ENCODE results near the gene TP53I3. TPM values are rescaled to one million over a fixed set of nuclear protein-coding genes. Genes with fewer than 3 reads are reported as not detected.
A peak's percentile ranks its signal among the peaks of the same experiment; 100 is the strongest.

TP53I3 gene, protein sequence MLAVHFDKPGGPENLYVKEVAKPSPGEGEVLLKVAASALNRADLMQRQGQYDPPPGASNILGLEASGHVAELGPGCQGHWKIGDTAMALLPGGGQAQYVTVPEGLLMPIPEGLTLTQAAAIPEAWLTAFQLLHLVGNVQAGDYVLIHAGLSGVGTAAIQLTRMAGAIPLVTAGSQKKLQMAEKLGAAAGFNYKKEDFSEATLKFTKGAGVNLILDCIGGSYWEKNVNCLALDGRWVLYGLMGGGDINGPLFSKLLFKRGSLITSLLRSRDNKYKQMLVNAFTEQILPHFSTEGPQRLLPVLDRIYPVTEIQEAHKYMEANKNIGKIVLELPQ
- 39.8 TPM for polyA plus RNA-seq (2013, experiment 1 of 2)
- 33.8 TPM for polyA plus RNA-seq (2013, experiment 2 of 2)

DNA sequence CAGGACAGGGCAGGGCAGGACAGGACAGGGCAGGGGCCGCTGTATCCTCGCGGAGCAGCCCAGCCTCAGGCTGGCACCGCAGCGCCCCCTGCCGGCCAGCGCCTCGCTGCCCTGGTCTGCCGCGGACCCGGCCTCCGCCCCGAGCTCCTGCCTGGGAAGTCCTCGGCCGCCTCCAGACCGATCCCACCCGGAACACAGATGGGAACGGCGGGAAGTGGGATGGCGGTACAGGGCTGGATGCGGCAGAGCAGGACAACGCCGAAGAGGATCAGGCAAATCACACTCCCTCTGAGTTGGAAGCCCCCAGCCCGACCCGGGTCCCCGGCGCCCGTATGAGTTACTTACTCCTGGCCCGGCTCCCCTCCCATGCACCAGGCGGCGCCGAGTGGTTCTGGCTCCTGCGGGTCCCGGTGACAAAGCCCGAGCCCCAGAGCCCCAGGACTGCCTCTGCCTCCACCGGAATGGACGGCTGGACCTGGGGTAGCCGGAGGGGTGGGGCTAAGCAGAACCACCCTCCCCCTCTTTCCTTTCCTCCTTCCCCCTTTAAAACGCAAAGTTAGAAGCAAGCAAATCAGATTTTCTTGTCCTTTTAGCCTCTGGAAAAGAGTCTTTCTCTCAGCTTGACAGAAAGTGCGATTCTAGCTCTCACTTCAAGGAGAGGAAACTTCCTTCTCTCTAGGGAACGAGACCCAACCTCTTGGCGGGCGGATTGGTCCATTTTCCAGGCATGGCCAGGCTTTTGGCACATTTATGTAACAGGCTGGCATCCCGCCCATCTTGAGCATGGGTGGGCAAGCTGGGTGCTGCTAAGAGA is at the start of gene TP53I3:
Gene TP53I3, minus strand, starts transcription at position 449 of the 814 bp plus-strand sequence. CDS start 508 bp downstream, outside the sequence.
- Histone ChIP-seq H3K9me3 (ENCODE audit: insufficient read depth, low read depth, low read length) (no peaks in the 10 kb centered on the region), H3K27ac (ENCODE audit: low read depth, low read length) (peak within 1 kb of the TSS; percentile 99), H3K9ac (ENCODE audit: low read depth, low read length) (peak within 1 kb of the TSS; percentile 94), H3K36me3 (ENCODE audit: insufficient read depth, low read length) (peaks cover 24% of the 10 kb centered on the region), H3K27me3 (ENCODE audit: insufficient read depth, low read length) (no peaks in the 10 kb centered on the region), H3K4me1 (ENCODE audit: insufficient read depth, low read length) (peaks cover 9% of the 10 kb centered on the region), H3K4me3 (ENCODE audit: low read length) (peak within 1 kb of the TSS; percentile 79)
- WGBS: 2% methylated on average over 44 of the region's 44 CpGs

DNA sequence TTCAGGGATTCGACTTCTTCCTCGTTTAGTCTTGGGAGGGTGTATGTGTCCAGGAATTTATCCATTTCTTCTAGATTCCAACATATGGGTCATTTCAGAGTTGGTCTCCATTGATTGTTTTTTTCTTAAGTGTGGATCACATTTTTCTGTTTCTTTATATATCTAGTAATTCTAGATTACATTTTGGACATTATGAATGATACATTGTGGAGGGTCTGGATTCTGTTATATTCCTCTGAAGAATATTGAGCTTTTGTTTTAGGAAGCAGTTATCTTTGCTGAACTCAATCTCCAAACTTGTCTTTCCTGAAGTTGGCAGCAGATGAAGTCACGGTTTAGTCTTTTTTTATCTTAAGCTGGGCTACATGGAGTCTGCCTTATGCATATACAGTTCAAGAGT is 47.9 kb upstream of the TP53I3 start:
- 0 out of 2 replicates have a peak, but pooled peaks cover 6% of the 10 kb centered on the region for H3K9me3 ChIP-seq (ENCODE audit: insufficient read depth, low read depth, low read length)

DNA sequence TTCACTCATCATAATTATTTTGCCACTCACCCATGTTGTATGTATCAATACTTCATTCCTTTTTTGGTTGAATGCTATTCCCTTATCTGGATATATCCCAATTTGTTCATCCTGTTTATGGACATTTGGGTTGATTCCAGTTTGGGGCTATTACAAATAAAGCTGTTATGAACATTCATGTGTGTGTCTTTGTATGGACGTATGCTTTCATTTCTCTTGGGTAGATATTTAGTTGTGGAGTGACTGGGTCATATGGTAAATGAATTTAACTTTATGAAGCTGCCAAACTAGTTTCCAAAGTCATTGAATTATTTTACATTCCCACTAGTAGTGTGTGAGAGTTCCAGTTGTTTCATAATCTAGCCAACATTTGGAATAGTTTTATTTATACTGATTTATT is 41.3 kb upstream of the TP53I3 start:
- H3K9me3 ChIP-seq (ENCODE audit: insufficient read depth, low read depth, low read length): no peaks in the 10 kb centered on the region
- peaks cover 15% of the 10 kb centered on the region for H3K4me1 ChIP-seq (ENCODE audit: insufficient read depth, low read length)
- no peak overlapping the region for H3K27ac ChIP-seq (ENCODE audit: low read depth, low read length)
- H3K36me3 ChIP-seq (ENCODE audit: insufficient read depth, low read length): no peaks in the 10 kb centered on the region
- no peak overlapping the region for H3K4me3 ChIP-seq (ENCODE audit: low read length)
- 83% methylated on average over 1 of the region's 1 CpG for WGBS
- no peak overlapping the region for H3K9ac ChIP-seq (ENCODE audit: low read depth, low read length)
- peaks cover 15% of the 10 kb centered on the region for H3K27me3 ChIP-seq (ENCODE audit: insufficient read depth, low read length)

More for the DNA sequence above, 47.9 kb upstream of the TP53I3 start:
- Histone ChIP-seq H3K36me3 (ENCODE audit: insufficient read depth, low read length) (no peaks in the 10 kb centered on the region), H3K27ac (ENCODE audit: low read depth, low read length) (no peak overlapping the region), H3K27me3 (ENCODE audit: insufficient read depth, low read length) (no peaks in the 10 kb centered on the region), H3K4me1 (ENCODE audit: insufficient read depth, low read length) (no peaks in the 10 kb centered on the region), H3K4me3 (ENCODE audit: low read length) (no peak overlapping the region), H3K9ac (ENCODE audit: low read depth, low read length) (no peak overlapping the region)
- 83% methylated on average over 1 of the region's 3 CpGs for WGBS

DNA sequence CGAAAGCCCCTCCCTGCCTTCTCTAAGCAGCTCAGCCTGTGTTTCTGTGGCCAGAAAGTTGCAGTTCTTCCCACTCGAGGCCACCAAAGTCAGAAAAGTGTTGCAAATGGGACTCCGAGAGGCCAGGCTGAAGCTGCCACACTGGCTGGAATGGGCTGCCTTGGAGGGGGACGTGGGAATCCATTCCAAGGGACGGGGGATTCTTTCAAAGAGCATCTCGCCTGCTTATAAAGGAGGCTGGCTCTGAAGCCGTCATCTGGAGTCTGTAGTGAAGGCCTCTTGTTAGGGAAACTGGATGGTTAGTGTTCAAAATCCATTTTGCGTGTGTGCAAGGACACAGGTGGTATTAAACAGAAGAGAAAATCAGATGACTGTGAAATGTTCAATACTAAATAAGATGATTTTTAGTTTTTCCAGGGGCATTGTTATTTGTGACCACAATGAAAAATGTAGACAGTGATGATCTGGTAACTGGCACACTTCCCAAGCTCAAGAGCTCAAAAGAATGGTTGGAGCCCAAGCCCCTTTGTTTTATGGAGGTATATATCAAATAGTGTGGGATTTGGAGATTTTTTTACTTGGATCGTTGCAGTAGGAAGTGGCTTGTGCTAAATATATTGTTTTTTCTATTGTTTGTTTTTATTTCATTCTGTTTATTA is 39.4 kb upstream of the TP53I3 start:
- peak overlapping the region; percentile 73 for H3K9ac ChIP-seq (ENCODE audit: low read depth, low read length)
- H3K4me3 ChIP-seq (ENCODE audit: low read length): peak overlapping the region; percentile 71
- H3K27me3 ChIP-seq (ENCODE audit: insufficient read depth, low read length): peaks cover 15% of the 10 kb centered on the region
- peaks cover 17% of the 10 kb centered on the region for H3K4me1 ChIP-seq (ENCODE audit: insufficient read depth, low read length)
- no peaks in the 10 kb centered on the region for H3K36me3 ChIP-seq (ENCODE audit: insufficient read depth, low read length)
- H3K27ac ChIP-seq (ENCODE audit: low read depth, low read length): no peak overlapping the region
- H3K9me3 ChIP-seq (ENCODE audit: insufficient read depth, low read depth, low read length): no peaks in the 10 kb centered on the region
- WGBS: 36% methylated on average over 9 of the region's 9 CpGs

DNA sequence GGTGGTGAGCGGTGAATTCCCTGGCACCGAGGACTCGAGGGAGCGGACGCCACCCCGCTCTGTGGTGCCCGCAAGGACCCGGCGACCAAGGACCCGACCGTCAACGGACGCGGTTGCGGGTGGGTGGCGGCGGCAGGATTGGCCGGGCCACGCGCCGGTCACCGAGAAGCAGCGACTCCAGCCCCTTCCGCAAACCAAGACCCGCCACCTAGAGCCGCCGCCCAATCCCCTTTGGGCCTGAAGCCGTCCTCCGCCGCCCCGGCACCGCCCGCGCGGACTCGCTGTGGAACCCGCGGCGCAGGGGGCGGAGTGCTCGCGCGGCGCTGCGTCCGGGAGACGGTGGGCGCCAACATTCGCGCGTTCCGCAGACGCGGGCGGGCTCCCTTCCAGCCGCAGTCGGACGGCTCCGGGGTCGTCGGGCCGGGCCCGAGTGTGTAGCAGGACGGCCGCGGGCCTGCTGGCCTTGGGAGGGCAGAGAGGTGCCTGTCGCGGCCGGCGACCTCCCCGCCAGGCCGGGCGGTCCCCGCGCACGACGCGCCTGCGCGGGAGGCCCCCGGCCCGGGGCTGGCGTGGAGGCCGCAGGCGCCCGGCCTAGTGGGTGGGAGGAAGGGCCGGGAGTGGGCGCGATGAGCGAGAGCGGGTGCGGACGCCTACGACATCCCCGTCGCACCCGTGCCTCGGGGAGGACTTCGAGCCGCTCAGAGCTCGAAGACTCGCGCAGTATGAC is 38.7 kb upstream of the TP53I3 start, which contains the start of the genes FAM228B and PFN4:
Gene FAM228B, plus strand, starts transcription at position 275 of the 727 bp plus-strand sequence. CDS start 893 bp downstream, outside the sequence.
Gene PFN4, minus strand, starts transcription at position 140 of the 727 bp plus-strand sequence. CDS start 799 bp downstream, outside the sequence.
- no peaks in the 10 kb centered on the region for H3K9me3 ChIP-seq (ENCODE audit: insufficient read depth, low read depth, low read length)
- H3K36me3 ChIP-seq (ENCODE audit: insufficient read depth, low read length): no peaks in the 10 kb centered on the region
- WGBS: under 1% methylated on average over 103 of the region's 103 CpGs
- H3K27ac ChIP-seq (ENCODE audit: low read depth, low read length): 0 out of 2 replicates have a peak within 1 kb of the TSS, but pooled peaks have one; percentile 15
- H3K4me3 ChIP-seq (ENCODE audit: low read length): peak within 1 kb of the TSS; percentile 71
- H3K27me3 ChIP-seq (ENCODE audit: insufficient read depth, low read length): peaks cover 15% of the 10 kb centered on the region
- H3K4me1 ChIP-seq (ENCODE audit: insufficient read depth, low read length): peaks cover 17% of the 10 kb centered on the region
- peak within 1 kb of the TSS; percentile 73 for H3K9ac ChIP-seq (ENCODE audit: low read depth, low read length)

DNA sequence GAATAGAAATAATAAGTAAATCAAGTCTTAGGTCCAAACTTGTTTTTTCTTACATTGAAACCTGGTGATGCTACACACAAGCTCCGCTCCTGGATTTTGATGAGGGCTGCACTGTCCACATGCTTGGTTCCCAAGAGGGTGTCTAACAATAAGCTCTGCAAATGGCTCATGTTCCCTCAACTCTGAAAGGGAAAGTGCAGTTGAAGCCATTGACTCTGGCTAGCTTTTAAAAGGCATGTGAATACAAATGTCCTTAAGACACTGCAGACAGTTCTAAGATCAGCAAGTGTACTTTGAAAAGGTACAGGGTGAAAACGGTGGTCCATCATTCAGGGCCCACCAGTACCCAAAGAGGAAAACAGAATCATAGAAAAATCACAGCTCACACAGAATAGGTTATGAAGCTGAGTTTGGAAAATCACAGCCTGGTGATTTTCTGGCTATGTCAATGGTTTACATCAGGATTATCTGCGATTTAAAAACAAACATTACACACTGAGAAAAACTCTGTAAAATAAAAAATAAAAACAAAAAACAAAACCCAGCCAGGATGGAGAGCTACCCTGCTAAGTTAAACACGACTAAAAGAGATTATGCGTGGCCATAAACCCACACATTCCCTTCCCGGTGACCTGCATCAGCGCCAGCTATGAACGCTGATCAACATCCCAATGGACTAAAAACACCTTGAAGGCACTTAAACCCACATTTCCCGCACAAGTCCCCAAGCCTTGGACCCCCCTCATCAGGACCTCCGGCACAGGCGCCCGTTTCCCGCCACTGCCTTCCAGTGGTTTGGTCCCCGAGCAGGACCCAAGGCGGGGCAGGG is 37.9 kb upstream of the TP53I3 start:
- 26% methylated on average over 15 of the region's 15 CpGs for WGBS
- Histone ChIP-seq H3K4me1 (ENCODE audit: insufficient read depth, low read length) (peaks cover 17% of the 10 kb centered on the region), H3K27me3 (ENCODE audit: insufficient read depth, low read length) (peaks cover 15% of the 10 kb centered on the region), H3K36me3 (ENCODE audit: insufficient read depth, low read length) (no peaks in the 10 kb centered on the region), H3K9me3 (ENCODE audit: insufficient read depth, low read depth, low read length) (no peaks in the 10 kb centered on the region), H3K9ac (ENCODE audit: low read depth, low read length) (peak overlapping the region; percentile 73), H3K27ac (ENCODE audit: low read depth, low read length) (0 out of 2 replicates have a peak overlapping the region, but pooled peaks have one; percentile 15), H3K4me3 (ENCODE audit: low read length) (peak overlapping the region; percentile 71)

DNA sequence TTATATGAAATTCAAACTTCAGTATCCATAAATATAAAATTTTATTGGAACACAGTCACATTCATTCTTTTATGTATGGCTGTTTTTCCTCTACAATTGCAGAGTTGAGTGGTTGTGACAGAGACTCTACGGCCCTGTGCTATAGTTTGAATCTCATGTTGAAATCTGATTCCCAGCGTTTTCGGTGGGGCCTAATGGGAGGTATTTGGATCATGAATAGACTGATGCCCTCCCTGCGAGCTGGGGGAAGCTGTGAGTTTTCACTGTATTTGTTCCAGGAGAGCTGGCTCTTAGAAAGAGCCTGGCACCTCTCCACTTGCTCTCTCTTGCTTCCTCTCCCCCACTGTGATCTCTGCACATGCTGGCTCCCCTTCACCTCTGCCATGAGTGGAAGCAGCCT is 36.8 kb upstream of the TP53I3 start:
- WGBS: 48% methylated on average over 4 of the region's 4 CpGs
- Histone ChIP-seq H3K9ac (ENCODE audit: low read depth, low read length) (no peak overlapping the region), H3K4me3 (ENCODE audit: low read length) (no peak overlapping the region), H3K4me1 (ENCODE audit: insufficient read depth, low read length) (peaks cover 17% of the 10 kb centered on the region), H3K27ac (ENCODE audit: low read depth, low read length) (no peak overlapping the region), H3K27me3 (ENCODE audit: insufficient read depth, low read length) (peaks cover 15% of the 10 kb centered on the region), H3K9me3 (ENCODE audit: insufficient read depth, low read depth, low read length) (no peaks in the 10 kb centered on the region), H3K36me3 (ENCODE audit: insufficient read depth, low read length) (no peaks in the 10 kb centered on the region)

DNA sequence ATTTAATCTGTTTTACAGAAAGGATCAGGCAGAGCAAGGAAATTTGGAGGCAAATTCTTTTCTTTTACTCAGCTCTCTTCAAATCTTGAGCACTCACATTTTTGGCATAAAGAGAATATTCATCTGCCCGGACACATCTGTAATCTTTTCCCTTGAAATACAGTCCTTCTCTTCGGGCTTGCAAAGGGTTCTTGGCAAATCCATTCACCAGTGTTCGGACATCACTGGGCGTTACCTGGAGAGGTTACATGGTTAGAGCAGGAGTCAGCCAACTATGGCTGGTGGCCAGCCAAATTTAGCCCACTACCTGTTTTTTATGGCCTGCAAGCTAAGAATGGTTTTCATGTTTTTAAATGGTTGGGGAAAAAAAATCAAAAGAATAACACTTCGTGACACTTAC is 36.4 kb upstream of the TP53I3 start:
- Histone ChIP-seq H3K4me3 (ENCODE audit: low read length) (no peak overlapping the region), H3K4me1 (ENCODE audit: insufficient read depth, low read length) (peaks cover 17% of the 10 kb centered on the region), H3K36me3 (ENCODE audit: insufficient read depth, low read length) (no peaks in the 10 kb centered on the region), H3K27me3 (ENCODE audit: insufficient read depth, low read length) (peaks cover 15% of the 10 kb centered on the region), H3K9ac (ENCODE audit: low read depth, low read length) (no peak overlapping the region), H3K27ac (ENCODE audit: low read depth, low read length) (no peak overlapping the region), H3K9me3 (ENCODE audit: insufficient read depth, low read depth, low read length) (no peaks in the 10 kb centered on the region)
- WGBS: 90% methylated on average over 4 of the region's 5 CpGs

DNA sequence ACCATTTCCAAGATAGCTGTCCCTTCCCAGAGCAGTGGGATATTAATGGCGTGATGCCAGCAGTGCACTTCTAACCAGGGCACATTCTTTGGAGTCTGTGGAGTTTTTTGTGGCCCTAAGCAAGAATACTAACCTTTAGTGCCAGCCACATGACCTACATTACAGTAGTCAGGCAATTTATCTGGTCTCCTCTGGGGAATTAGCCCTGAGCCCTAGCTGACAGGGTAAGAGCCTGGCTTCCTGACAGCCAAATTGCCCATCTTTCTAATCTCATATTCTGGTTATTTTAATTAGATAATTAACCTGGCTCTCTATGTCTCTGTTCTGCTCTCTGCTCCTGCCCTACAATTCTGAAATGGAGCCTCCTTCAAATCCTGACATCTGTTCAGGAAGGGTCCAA is 33.3 kb upstream of the TP53I3 start:
- H3K4me3 ChIP-seq (ENCODE audit: low read length): no peak overlapping the region
- peaks cover 5% of the 10 kb centered on the region for H3K27me3 ChIP-seq (ENCODE audit: insufficient read depth, low read length)
- no peak overlapping the region for H3K27ac ChIP-seq (ENCODE audit: low read depth, low read length)
- H3K9me3 ChIP-seq (ENCODE audit: insufficient read depth, low read depth, low read length): peaks cover 12% of the 10 kb centered on the region
- H3K4me1 ChIP-seq (ENCODE audit: insufficient read depth, low read length): peaks cover 17% of the 10 kb centered on the region
- WGBS: 85% methylated on average over 1 of the region's 1 CpG
- H3K36me3 ChIP-seq (ENCODE audit: insufficient read depth, low read length): no peaks in the 10 kb centered on the region
- no peak overlapping the region for H3K9ac ChIP-seq (ENCODE audit: low read depth, low read length)

DNA sequence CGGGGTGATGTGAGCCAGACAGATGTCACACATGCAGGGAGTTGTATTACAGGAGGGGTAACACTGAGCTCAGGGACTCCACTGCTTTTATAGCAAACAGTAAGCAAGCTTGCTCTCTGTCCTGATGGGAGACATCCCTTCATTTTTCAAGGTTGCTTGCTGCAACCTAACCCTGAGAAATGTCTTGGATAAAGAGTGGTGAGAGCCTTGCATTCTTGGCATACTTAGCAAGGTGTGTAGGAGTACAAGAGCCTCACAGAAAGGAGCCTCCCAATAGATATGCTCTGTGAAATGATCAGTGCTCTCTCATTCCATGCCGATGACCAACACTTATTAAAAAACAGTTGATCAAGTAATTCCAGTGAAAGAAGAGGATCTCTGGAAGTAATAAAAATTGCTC is 30.4 kb upstream of the TP53I3 start:
- whole genome bisulfite sequencing: no CpG with 5 or more reads among the region's 2 CpGs
- Histone ChIP-seq H3K27me3 (ENCODE audit: insufficient read depth, low read length) (no peaks in the 10 kb centered on the region), H3K4me1 (ENCODE audit: insufficient read depth, low read length) (no peaks in the 10 kb centered on the region), H3K36me3 (ENCODE audit: insufficient read depth, low read length) (no peaks in the 10 kb centered on the region), H3K27ac (ENCODE audit: low read depth, low read length) (no peak overlapping the region), H3K4me3 (ENCODE audit: low read length) (no peak overlapping the region), H3K9me3 (ENCODE audit: insufficient read depth, low read depth, low read length) (peaks cover 12% of the 10 kb centered on the region), H3K9ac (ENCODE audit: low read depth, low read length) (no peak overlapping the region)
